Motor neuron (in vitro differentiated cells): ENCODE measurements around the gene DTX2. TPM values are rescaled to one million over a fixed set of nuclear protein-coding genes. Genes with fewer than 3 reads are reported as not detected.

Experiments used
- total RNA-seq, 8 experiments: library from RNA; unstranded; fragments of 300-600 nt; gene quantifications; 2 replicates each; pipeline versions ENCODE4 v1.2.3 to v1.2.4, GENCODE V29; 2022

DTX2 gene
- total RNA-seq, 8 experiments from 2014 or later = 3.4 to 13.8 (median 5.6) TPM

Other genes starting within 250 kb of the DTX2 start
- 100 to 1,000 TPM in 5 of 8 experiments, 10 to 100 TPM in 3; 44.0 to 193 (median 120) TPM for gene HSPB1, start 159.0 kb upstream of the DTX2 start, total RNA-seq
- gene YWHAG, start 102.7 kb upstream of the DTX2 start, total RNA-seq = 100 to 1,000 TPM; 153 to 275 (median 184) TPM
- gene SSC4D, start 52.0 kb upstream of the DTX2 start, total RNA-seq = 1 to 10 TPM in 2 of 8 experiments, under 1 TPM in 6; 0.18 to 1.5 (median 0.68) TPM
- gene ZP3, start 36.8 kb upstream of the DTX2 start, total RNA-seq = 1 to 10 TPM in 5 of 8 experiments, under 1 TPM in 2, not detected in 1; 0.22 to 8.8 (median 1.7) TPM
- under 1 TPM in 4 of 8 experiments, not detected in 4; 0.20 to 0.62 (median 0.41) TPM for gene UPK3B, start 48.8 kb downstream of the DTX2 start, total RNA-seq
- gene SPDYE16, start 81.6 kb downstream of the DTX2 start, total RNA-seq = 1 to 10 TPM in 2 of 8 experiments, under 1 TPM in 6; 0.14 to 1.8 (median 0.35) TPM
- 10 to 100 TPM in 4 of 8 experiments, 1 to 10 TPM in 4; 5.9 to 15.3 (median 9.9) TPM for gene POMZP3, start 165.6 kb downstream of the DTX2 start, total RNA-seq